T-helper 2 cell treated with Interferon-gamma antibody and Interleukin-4, amounts not matched to agents 100 ng/mL and 5 ng/mL, for 36 hours (primary cell): ENCODE measurements around the gene TACC3. TPM values are rescaled to one million over a fixed set of nuclear protein-coding genes. Genes with fewer than 3 reads are reported as not detected.

Experiments
- intact Hi-C: fragments of 100-400 bp; cut with micrococcal nuclease; formaldehyde crosslinking; loops from one replicate; pipeline ENCODE4 v1.15.1; 2023
- total RNA-seq: library from RNA; stranded (reverse); gene quantifications from 2 replicates; pipeline ENCODE4 v1.2.3, GENCODE V29; 2022

Gene TACC3
- total RNA-seq, 1 donor from 2014 or later = 221 TPM

DNA sequence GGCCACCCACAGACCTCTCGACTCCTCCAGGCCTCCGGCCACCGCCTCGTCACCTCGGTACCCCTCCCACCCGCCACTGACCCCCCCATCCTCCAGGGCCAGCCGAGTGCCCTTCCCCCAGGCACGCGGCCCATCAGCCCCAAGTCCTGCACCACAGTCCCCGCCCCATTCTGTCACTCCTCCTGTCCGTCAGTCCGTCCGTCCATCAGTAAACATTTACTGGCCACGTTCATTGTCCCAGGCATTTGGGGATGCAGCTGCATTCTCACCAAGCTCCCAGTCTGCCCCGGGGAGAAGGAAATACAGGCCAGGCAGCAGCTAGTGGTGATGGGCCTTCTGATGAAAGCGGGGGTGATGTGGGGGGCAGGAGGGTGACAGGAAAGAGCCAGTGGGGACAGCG, 36.5 kb downstream of the TACC3 start:
- intact Hi-C loops = no loop called here

DNA sequence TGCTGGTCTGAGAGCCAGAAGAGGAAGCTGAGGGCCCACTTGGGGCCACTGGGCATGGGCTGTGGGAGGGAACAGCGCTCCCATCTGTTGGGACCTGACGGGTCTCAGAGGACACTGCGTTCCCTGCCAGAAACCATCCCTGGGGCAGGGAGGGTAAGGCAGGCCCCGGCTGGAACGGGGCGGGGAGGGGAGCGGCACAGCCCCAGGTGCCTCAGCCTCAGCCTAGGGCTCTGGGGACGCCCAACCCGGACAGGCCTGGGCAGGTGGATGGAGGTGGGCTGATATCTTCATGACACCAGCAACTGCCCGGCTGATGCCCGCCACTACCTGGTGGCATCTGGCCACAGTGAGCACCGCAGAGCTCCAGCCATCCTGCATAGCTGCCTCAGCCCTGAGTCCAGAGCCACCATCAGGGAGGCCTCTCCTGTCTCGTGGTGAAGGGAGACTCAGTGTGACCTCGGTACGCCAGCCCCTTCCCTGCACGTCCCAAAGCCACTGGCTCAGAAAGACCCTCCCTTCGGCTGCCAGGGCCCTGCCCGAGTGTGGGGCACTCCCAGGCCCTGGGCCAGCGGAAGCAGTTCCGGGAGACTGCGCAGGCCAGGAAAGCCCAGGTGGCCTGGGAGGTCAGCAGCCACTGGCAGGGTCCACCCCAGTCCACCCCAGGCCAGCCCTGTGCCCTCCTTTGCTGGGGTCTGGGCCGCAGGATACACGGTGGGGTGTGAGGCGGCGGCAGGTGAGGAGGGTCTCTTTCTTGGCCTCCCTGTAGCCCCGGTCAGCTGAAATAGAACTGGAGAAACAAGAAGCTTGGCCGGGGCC, 37.2 kb downstream of the TACC3 start:
- intact Hi-C loops = no loop called here

DNA sequence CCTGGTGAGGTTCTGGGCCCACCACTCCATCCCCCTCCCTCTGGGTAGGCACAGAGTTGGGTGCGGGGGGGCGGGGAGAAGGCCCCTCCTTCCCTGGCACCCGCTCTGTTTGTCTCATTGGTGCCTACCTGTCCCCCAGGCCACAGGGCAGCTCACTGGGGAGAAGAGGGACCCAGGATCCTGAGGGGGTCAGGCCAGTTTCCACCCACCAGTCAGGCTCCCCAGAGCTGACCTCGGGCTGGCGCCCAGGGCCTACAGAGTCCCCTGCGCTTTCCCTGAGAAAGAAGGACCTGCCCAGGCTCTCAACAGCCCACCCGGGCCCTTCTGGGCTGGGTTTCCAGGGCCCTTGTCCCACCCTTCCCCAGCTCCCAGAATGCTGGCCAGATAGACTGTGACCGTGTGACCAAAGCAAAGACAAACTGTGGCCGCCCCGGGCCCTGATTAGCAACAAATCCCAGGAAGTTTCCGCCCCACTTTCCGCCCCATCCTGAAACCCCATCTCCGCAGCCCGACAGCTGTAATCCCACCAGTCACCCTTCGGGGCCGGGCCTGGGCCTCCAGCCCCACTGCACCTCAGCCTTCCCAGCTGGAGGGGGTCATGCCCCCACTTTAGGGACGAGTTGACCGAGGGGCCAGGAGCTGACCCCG, 38.0 kb downstream of the TACC3 start:
- intact Hi-C loops = no loop called here

DNA sequence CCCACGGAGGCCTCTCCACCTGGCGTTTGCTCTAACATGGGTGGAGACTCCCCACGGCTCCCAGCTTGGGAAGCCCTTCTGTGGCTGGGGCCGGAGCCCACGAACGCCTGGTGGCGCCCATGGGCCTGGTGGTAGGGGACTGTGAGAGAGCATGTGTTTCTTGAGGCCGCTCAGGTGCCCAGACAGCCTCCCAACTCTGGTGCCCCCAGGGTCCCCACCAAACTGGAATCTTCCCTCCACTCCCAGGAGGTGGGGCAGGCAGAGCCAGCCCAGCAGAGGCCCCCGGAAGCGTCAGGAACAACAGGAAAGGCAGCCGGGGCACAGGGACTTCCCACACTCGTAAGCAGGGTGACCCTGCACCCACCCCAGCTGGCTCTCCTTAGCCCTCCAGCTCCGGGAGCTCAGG, 38.5 kb downstream of the TACC3 start:
- intact Hi-C loops = no loop called here

DNA sequence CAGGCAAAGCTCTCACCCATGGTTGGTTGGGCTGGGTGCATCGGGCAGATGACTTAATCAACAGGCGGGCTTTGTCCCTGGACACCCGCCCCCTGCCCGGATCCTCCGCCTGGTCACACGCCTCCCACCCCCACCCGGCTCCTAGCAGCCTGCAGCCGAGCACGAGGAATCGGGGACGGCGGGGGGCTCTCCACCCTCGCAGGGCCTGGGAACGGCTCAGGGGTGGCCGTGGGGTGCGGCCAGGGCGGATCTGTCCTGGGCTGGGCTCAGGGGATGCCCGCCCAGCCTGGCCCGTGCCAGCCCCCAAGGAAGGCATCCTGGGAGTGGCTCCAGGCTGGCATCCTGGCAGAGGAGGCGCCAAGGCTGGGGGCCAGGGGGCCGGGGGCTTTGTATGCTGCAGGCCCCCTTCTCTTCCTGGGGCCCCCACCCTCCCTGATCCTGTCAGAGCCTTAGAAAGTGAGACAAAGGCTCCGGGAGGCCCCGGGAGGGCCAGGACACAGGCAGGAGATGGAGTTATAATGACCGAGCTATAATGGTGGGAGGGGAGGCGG, 39.3 kb downstream of the TACC3 start:
- intact Hi-C loops = no loop called here

DNA sequence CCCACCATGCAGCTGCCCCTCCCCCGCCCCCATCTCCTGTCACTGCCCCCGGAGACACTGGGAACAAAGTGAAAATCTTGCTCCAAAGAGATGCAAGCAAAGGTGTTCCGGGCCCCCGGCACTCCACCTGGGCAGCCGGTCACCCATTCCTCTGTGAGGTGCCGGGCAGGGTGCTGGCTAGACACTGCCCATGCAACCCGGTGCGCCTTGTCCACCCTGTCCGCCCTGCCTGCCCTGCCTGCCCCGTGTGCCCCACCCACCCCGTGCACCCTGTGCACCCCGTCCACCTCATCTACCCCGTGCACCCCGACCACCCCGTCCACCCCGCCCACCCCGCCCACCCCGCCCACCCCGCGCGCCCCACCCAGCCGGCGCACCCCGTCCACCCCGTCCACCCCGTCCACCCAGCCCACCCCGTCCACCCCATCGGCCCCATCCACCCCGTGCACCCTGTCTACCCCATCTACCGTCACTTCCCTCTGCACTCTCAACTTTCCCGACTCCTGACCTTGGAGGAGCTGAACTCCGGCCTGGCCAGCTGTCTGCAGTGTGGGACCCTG, 39.9 kb downstream of the TACC3 start:
- intact Hi-C loops = no loop called here

DNA sequence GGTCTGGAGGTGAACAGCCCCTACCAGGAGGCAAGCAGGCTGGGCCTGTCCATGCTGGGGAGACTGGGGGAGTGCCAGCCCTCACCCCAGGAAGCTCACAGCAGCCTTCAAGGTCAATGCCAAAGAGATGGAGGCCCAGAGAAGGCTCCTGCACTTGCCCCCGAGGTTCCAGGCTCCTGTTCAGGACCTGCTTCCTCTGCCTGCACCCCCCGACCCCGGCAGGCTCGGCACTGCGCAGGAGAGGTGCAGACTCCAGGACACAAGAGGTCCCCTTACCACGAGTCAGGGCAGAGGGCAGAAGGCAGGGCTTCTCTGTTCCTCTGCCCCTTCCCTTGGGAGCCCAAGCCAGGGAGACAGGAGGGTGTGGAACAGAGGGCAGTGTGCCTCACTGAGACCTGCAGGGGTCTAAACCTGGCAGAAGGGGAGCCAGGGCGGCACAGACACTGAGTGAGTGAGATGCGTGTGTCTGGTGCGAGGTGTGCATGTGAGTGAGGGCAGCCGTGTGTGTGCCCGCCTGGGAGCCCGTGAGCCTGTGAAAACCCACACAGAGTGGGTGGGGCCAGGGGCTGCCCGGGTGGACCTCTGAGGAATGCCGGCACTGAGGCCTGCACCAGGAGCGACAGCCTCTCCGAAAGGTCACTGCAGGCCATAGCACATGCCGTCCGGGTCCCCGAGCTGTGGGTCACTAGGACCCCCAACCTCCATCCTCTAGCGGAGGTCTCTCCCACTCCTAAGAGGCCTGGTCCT, 41.1 kb downstream of the TACC3 start:
- intact Hi-C loops = no loop called here

DNA sequence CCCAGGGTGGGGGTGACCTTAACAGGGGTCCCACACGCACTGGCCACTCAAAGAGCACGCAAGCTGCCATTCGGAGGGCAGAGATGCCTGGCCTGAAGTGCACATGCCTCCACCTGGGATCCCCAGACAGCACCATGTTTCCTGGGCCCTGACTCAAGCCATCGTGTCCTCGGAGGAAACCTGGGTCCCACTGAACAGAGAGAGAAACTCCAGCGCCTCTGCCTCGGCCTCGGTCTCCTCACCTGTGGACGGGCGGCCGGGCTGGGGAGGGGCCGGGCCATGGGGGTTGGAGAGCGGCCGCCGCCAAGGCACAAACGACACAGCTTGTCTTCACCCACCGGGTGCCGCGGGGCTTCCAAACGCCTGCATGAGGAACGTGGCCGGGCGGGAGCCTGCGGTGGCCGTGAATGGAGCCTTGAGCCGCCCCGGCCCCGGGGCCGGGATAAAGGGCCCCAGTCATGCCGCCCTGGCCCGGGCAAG, 41.8 kb downstream of the TACC3 start:
- intact Hi-C loops = no loop called here

DNA sequence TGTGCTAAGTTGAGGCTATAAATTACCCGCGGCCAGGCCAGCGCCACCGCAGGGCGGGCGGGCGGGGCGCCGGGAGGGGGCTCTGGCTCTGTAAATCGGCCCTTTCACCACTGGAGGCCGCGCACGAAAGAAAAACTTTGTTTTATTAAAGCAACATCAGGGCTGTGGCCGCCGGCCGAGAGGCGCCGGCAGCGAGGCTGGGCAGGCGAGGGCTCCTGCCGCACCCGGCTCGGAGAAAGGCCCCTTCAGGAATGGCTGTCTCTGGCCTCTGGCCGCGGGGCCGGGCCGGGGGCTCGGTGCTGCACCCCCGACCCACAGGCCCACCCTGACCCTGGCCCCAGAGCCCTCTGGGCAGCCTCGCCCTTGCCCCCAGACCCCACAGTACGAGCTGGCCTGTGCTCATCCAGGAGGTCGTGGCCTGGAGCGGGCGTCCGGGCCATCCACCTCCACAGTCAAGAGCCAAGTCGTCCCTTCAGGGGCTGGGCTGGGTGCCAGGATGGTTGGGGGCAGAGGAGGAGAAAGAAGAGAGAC, 42.3 kb downstream of the TACC3 start:
- intact Hi-C loops = no loop called here

DNA sequence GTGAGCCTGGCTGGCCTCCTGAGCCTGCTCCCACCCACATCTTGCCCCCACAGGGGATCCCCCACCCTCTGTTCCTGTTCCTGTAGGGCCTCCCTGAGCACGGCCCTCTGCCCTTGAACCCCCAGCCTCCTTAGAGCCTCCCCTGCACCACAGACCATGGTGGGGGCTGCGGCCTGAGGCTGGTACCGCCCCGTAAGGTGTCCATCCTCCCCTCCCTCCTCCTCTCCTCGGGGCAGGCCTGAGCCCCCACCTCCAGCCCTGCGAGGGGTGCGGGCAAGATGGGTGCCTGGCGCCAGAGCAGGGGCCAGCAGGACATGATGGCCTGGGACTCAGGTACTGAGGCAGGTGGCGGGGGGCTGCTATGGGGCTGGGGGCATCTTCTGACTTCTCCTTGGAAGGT, 43.3 kb downstream of the TACC3 start:
- intact Hi-C loops = no loop called here

DNA sequence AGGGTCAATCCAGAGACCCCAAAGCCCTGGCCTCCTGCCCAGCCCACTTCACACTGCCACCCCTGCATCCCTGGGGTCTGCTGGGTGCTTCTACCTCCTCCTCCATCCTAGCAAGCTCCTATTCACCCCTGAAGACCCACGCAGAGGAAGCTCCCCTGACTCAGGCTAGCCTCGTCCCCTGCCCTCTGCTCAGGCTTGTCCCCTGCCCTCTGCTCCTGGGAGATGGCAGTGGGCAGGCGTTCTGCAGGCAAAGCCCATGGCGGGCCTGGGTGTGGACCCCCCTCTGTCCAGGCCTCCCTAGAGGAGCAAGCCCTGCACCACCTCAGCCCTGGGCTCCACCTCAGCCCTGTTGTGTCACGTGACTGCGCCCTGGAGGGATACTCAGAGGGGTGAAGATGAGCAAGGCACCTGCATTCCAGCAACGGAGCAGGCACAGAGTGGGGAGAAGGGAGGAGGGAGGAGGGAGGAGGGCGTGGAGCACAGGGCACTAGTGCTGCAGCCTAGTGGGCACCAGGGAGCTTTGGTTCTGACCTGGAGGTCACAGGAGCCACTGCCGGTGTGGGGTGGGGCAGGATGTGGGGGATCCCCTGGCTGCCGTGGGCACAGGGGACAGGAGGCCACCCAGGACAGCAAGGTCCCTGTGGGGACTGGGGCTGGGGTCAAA, 44.2 kb downstream of the TACC3 start:
- intact Hi-C loops = no loop called here

DNA sequence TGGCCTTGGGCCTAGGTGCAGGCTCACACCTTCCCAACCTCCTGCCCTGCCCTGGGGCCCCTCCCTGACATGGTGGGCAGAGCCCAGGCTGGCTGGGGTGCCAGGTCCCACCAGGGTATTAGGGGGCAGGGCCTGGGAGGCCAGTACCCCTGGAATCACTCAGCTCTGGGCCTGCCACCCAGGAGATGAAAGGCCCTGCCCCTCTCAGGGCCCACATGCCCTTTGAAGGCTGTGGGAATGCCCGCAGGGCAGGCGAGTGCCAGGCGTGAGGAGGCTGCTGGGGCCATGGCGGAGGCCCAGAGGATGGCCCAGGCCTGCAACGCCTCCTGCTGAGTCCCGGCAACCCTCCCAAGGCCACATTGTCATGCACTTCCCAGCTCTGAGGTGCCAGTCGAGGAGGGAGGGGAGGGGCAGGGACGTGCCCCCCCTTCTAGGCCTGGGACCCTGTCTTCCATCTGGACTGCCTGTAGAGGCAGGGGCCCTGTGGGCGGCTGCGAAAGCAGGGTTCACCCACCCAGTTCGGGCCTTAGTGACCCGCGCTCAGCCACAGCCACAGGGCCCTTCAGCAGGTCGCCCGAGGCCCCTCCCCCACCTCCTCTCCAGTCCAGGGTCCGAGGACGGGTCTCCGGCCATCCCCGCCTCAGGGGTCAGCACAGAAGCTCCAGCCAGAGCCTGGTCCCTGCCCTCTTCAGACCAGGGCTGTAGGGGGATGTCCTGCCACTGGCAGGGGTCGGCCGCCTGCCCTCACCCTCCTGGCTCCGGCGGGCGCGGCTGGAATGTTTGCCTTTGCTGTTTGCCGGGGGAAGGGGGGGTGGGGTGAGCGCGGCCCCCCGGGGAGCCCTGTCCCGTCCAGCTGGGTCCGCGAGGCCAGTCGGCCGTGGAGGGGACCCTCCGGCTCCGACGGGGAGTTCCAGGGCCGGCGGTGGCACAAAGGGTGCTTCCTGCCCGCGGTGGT, 45.1 kb downstream of the TACC3 start:
- intact Hi-C loops = no loop called here

DNA sequence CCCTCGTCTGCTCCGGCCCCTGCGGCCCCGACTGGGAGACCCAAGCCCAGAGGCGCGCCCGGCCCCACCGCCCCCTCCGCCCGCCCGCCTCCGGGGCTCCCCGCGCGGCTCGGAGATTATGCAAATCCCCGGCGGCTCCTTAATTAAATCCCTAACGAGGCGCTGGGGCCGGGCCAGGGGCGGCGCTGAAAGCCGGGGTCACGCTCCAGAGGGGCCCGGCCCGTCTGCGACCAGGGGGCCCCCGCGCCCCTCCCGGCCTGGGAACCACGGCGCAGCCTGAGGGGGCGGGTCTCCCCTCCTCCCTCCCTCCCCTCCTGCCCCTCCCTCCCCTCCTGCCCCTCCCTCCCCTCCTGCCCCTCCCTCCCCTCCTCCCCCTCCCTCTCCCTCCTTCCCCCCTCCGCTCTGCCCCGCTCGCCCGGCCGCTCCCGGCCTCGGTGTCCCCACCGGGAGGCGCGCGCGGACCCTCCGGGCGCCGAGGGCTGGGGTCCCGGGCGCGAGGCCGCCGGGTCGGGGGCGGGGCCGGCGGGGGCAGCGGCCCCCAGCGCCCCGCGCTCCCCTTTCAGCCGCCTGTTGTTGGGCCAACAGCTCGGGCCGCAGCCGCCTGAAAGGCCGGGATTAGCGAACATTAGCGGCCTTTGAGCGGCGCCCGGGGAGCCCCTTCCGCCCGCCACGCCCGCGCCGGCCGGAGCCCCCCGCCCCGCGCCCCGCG, 45.9 kb downstream of the TACC3 start:
- intact Hi-C loops = no loop called here

DNA sequence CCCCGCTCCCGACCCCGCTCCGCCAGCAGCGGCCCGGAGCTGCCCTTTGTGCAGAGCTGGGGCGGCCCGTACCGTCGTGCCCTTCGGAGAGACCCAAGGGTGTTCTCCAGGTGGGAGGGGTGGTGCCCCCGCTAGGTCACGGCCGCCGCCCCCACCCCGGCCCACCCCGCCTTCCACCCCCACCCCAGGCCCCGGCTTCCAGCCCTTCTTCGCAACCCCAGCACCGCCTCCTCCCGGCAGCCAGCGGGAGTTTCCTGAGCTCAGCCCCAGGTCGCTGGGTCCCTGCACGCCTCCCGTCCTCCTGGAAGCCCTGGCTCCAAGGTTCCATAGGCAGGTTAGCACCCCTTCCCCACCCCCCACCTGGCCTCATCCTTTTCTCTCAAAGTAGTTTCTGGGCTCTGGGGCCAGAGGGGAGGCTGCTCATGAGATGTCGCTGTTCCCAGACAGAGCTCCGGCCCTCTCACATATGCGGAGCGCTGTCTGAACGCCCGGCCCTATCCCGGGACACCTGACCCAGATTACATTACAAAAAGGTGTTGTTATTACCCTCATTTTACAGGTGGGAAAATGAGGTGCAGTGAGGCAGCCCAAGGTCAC, 46.5 kb downstream of the TACC3 start:
- intact Hi-C loops = no loop called here

DNA sequence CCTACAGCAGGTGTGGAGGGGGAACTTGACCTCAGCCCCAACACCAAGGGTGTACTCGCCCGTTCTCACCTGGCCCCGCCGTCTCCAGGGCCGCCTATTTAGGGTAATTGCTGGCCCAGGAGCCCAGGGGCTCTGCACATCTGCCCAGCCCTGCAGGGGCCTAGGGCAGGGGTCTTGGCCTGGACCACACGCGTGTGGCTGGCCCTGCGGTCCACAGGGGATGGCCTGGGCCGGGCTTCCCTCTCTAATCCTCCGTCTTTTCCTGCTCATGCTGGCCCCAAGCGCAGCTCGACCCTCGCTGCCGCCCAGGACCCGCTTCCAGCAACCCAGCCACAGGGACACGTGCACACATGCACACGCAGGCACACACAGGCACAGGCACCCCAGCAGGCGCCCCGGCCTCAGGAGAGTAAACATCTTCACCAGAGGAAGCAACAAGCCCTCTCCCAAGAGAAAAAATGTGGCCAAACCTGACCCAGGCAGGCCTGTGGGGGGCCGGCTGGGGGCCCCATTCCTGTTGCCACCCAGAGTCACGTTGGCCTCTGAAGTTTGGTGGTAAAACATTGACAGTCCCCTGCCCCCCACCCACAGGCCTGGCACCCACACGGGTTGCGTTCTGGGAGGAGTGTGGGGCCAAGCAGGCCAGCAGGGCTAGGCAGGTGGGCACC, 47.2 kb downstream of the TACC3 start:
- intact Hi-C loops = no loop called here

DNA sequence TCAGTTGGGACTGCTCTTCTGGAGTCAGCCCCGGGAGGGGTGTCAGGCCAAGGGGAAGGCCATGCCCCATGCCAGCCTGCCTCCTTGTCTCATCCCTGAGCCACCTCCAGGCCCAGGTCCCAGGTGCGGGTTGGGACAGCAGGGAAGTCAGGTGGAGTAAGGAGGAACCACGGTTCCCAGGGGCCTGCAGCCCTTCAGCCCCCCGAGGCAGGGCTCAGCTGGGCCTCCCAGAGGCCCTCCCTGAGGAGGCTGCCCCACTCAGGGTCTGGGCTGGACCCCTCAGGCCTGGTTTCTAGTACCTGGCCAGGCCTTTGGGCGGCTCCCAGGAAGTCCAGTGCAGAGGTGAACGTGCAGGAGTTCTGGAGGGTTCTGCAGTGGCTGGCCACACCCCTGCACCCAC, 48.4 kb downstream of the TACC3 start:
- intact Hi-C loops = no loop called here

DNA sequence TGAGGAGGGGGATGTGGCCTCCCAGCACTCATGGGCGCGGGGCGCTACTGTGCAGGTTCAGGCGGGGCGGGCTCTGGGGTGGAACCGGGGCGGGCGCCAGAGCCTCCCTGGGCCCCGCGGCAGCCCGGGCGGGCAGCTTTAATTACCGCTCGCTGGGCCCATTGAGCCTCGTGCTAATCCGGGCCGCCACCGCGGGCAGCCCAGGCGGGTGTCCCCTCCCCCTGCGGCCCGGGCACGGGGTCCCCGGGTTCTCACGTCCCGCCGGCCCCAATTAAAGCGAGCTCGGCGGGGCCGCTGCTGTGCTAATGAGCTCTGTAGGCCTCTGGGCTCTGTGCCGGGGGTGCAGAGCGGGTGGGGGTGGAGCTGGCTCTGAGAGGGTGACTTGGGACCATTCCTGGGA, 48.9 kb downstream of the TACC3 start:
- intact Hi-C loops = no loop called here

DNA sequence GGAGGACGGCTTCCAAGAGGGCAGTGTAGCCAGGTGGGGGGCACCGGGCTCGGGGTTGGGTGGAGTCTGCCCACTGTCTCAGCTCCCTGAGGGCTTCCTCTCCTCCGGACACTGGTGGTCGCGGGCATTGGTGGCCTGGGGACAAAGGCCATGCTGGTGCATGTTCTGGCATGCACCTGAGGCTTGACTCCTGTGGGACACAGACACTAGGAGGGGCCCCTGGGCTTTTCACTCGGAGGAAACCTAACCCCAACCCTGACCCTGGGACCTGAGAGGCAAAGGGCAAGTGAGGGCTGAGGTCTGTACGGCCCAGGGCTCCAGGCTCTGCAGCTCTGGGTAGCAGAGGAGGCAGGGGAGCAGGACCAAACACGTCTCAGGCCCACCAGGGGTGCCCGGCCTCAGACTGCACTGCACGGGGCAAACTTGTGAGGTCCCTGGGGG, 49.5 kb downstream of the TACC3 start:
- intact Hi-C loops = no loop called here
